RPMI7951 (cell line): ENCODE measurements around the gene CHPF2. TPM values are rescaled to one million over a fixed set of nuclear protein-coding genes. Genes with fewer than 3 reads are reported as not detected.

Experiments used
- DNase-seq: peaks from one replicate; pipeline ENCODE4 v3.0.0-alpha.2; 2012; ENCODE audit warnings: low read depth
- total RNA-seq: library from RNA; depleted of rRNA; stranded (reverse); fragments of >200 nt; shearing (Covaris generic); gene quantifications from 2 replicates; pipeline ENCODE4 v1.2.3, GENCODE V29; 2014

The CHPF2 gene
- total RNA-seq, 1 experiment from 2014 or later = 28.0 TPM

GRCh38 chr7:151233804-151234203 is 1.5 kb downstream of the CHPF2 start:
- DNase-seq = no peak

DNA sequence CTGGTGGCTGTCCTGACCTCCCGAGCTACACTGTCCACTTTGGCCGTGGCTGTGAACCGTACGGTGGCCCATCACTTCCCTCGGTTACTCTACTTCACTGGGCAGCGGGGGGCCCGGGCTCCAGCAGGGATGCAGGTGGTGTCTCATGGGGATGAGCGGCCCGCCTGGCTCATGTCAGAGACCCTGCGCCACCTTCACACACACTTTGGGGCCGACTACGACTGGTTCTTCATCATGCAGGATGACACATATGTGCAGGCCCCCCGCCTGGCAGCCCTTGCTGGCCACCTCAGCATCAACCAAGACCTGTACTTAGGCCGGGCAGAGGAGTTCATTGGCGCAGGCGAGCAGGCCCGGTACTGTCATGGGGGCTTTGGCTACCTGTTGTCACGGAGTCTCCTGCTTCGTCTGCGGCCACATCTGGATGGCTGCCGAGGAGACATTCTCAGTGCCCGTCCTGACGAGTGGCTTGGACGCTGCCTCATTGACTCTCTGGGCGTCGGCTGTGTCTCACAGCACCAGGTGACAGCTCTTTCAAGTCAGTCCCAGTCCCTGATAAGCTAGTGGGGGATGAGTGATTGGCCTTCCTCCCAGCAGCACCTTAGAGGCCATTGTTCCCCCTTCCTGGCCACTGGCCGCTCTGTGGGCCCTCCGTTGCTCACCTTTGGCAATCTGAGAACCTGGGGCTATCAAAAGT is 3.0 kb downstream of the CHPF2 start:
- no peak for DNase-seq

GRCh38 chr7:151236406-151236805 is 4.1 kb downstream of the CHPF2 start:
- DNase-seq = no peak

DNA sequence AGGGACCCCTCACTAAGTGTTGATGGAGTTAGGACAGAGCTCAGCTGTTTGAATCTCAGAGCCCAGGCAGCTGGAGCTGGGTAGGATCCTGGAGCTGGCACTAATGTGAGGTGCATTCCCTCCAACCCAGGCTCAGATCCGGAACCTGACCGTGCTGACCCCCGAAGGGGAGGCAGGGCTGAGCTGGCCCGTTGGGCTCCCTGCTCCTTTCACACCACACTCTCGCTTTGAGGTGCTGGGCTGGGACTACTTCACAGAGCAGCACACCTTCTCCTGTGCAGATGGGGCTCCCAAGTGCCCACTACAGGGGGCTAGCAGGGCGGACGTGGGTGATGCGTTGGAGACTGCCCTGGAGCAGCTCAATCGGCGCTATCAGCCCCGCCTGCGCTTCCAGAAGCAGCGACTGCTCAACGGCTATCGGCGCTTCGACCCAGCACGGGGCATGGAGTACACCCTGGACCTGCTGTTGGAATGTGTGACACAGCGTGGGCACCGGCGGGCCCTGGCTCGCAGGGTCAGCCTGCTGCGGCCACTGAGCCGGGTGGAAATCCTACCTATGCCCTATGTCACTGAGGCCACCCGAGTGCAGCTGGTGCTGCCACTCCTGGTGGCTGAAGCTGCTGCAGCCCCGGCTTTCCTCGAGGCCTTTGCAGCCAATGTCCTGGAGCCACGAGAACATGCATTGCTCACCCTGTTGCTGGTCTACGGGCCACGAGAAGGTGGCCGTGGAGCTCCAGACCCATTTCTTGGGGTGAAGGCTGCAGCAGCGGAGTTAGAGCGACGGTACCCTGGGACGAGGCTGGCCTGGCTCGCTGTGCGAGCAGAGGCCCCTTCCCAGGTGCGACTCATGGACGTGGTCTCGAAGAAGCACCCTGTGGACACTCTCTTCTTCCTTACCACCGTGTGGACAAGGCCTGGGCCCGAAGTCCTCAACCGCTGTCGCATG is 5.2 kb downstream of the CHPF2 start:
- DNase-seq = no peak

GRCh38 chr7:151238190-151238810 is 6.0 kb downstream of the CHPF2 start:
- DNase-seq = no peak

DNA sequence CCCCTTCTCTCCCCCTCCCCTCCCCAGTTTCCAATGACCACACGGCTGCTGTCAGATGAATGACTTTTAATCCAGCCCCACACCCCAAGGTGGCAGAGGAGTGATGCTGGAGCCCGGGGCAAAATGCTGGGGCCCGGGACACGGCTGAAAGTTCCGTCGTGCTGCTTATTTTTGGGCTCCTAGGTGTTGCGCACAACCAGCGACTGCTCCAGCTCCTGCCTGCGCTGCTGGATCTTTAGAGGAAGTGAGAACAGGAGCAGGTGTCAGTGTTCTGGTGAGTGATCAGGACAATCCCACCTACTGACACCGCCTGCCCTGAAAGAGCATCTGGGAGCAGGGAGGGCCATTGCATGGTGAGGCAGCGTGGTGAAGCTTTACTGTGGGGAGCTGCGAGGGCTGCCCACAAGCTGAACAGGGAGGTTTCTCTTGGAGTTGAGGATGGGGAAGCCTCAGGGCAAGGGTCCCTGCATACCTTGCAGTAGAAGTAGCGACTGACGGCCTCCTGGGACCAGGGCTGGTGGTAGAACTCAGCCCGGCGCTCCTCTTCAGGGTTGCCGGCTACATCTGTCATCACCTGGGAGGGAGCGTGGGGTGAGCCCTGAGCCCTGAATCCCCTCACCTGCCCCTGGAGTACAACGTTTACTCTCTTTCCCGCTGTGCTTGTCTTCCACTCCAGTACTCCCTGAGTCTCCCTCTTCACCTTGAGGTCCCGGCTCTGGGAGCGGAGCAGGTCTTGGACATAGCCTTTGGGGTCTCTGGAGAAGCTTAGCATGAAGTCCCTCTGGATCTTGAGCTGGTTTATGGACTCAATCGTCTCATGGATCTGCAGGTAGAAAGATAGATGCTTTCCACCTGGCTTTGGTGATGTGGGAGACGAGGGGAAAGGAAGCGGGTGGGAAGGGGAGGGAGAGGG is 6.9 kb downstream of the CHPF2 start:
- DNase-seq = no peak

DNA sequence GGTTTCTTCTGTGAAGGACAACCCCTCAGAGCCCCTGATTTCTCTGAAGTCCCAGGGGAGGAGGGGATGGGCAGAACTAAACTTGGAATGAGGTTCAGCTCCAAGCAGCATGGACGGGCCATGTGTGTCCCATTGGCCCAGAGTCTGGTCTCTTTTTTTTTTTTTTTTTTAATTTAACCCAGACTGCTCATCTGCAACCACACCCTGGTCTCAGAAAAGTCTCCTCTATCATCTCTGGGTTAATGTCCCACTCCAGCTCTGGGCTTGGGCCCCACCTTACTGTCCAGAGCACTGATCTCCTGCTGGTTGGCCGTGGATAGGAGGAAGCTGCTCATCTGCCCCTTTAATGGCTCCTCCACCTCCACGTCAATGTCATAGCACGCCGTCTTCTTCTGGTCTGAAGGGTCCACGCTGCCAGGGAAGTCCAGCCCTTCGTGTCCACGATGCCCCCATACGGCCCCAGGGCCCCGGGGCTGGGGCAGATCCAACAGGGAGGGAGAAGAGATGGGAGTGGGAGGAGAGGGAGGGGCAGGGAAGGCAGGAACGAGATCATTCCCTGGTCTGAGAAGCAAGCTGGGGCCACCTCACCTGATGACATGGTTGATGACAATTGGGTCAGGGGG is 7.7 kb downstream of the CHPF2 start:
- no peak for DNase-seq

- DNase-seq = no peak
Measured at GRCh38 chr7:151240536-151240935, 8.3 kb downstream of the CHPF2 start.

GRCh38 chr7:151240942-151241754 is 8.9 kb downstream of the CHPF2 start:
- no peak for DNase-seq

DNA sequence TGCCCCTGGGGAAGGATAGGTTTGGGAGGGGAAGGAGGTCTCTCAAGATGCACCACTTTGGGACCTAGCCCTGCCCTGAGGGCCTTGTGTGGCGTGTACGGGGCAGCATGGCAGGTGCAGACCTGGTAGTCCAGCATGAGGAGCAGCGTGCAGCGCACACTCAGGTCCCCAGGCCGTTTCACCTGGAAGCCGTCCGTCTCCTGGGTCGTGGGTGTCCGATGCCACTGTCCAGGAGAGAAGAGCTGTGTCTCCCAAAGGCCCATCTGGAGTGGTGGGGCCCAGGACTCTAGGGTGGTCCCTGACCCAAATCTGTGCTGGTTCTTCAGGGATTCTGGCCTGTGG is 9.4 kb downstream of the CHPF2 start:
- no peak for DNase-seq

- DNase-seq = no peak
Measured at GRCh38 chr7:151242159-151243044, 10.1 kb downstream of the CHPF2 start.

- no peak for DNase-seq
Measured at GRCh38 chr7:151243045-151243349, 10.7 kb downstream of the CHPF2 start.

DNA sequence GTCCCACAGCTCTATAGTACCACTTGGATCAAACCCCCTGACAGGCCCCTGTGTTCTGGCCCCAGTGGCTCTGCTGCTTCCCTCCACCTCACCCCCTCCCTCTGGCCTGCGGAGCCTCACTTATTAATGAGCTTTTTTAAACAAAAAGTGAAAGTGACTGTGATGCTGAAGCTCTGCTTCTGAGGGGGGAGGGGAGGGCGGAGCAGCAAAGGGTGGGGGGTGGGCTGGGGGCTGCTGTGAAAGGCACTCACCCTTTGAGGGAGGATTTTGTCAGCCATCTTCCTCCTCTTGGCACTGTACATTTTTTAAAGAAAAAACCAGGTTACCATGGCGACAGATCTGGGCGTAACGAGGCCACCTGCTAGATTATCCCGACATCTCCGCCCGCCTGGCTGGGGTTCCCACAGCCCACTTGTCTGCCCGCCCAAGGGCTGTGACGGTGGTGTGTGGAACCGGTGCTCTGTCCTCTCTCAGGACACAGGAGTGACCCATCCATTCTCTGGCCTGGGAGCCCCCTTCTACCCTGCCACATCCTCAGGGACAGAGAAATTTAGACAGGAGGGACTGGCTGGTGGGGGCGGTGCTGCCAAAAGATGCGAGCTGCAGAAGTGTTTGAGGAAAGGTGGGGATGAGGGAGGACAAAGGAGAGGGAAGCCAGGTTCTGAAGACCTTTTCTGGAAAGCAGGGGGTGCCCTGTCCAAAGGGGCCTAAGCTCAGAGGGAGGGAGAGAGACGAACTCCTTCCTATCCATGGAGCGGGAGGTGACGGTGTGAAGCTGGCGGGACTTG is 11.3 kb downstream of the CHPF2 start:
- no peak for DNase-seq

DNA sequence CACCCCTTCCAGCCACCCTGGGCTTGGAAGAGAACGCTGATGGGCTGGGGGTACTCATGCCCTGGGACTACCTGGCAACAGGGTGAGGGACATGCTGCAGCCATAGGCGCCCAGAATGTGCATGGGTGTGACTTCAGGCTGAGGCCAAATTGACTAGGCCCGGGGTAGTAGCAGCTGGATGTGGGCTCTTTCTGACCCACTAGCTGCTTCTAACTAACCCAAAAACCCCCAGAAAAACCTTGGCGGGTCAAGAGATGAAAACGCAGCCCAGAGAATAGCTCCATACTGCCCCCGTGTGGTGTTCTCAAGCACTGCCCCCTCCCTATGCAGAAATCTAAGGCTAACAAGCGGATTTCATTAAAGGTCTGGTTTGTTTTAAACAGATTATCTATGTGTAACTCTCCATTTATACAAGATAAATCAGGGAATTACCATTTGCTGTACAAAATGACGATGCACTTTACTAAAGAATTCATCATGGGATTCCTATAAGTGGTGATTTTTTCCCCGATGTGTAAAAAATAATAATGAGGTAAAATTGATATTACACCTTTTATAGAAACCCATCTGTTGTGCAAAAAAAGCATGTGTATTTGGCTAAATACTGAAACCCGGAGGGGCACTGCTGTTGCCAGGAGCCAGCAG is 12.0 kb downstream of the CHPF2 start:
- peak; percentile 33 for DNase-seq

GRCh38 chr7:151244841-151245346 is 12.6 kb downstream of the CHPF2 start:
- no peak for DNase-seq

GRCh38 chr7:151245360-151246101 is 13.2 kb downstream of the CHPF2 start:
- DNase-seq = no peak
